Stimulated activated naive CD4-positive, alpha-beta T cell (primary cell): ENCODE results near the gene PRKD2.
"Not testable (repeated sequence)": the region's sequence is repeated elsewhere in the genome, so short reads cannot be mapped to it uniquely, and the experiment has no call there.

ENCODE experiments used
- DNase-seq, 6 experiments: peaks; one replicate each; lab custom pipeline; 2025; lab: John Stamatoyannopoulos, UW

PRKD2 gene

GRCh38 chr19:46633130-46633529 is 83.8 kb downstream of the PRKD2 start:
- no peak for DNase-seq

- DNase-seq, result no peak
Observed at GRCh38 chr19:46631481-46631880, 85.4 kb downstream of the PRKD2 start.

GRCh38 chr19:46630586-46631205 is 86.2 kb downstream of the PRKD2 start:
- DNase-seq, result no peak

GRCh38 chr19:46629546-46630025 is 87.3 kb downstream of the PRKD2 start:
- DNase-seq, result no peak

GRCh38 chr19:46628970-46629369 is 87.9 kb downstream of the PRKD2 start:
- DNase-seq, result not testable (repeated sequence)

GRCh38 chr19:46626446-46626845 is 90.5 kb downstream of the PRKD2 start:
- no peak for DNase-seq

GRCh38 chr19:46625731-46626130 is 91.2 kb downstream of the PRKD2 start:
- no peak for DNase-seq

GRCh38 chr19:46624958-46625661 is 91.8 kb downstream of the PRKD2 start, which contains the start of gene PTGIR:
Gene PTGIR, minus strand, starts transcription at chr19:46625089. Its CDS starts 864 bp downstream, at chr19:46624225.
- DNase-seq, result peak in 1 of 6 experiments; percentile 15
